PC-3 (cell line): ENCODE measurements around the gene TMEM219. TPM values are rescaled to one million over a fixed set of nuclear protein-coding genes. Genes with fewer than 3 reads are reported as not detected.
"Not testable (repeated sequence)": the region's sequence is repeated elsewhere in the genome, so short reads cannot be mapped to it uniquely, and the experiment has no call there.

Source experiments
- ATAC-seq: fragments of 200-7000 bp; cut with Tn5 transposase; 2 replicates; pipeline ENCODE4 v1.9.1; 2020; ENCODE audit warnings: mild to moderate bottlenecking, moderate library complexity
- BruUV-seq: library from RNA; stranded (reverse); fragments of 400-500 nt; replicated peaks from 2 replicates; lab custom pipeline; 2021; lab: Mats Ljungman, UMichigan
- CTCF ChIA-PET: fragments of 300-600 bp; sonication (Branson Sonifier 250); formaldehyde crosslinking; loops from one replicate; lab custom pipeline; 2022; ENCODE audit warnings: antibody characterized with exemption; lab: Charles Lee
- POLR2A ChIA-PET: fragments of 300-600 bp; sonication (Branson Sonifier 250); formaldehyde crosslinking; loops from one replicate; lab custom pipeline; 2022; ENCODE audit warnings: antibody characterized with exemption; ENCODE audit not compliant: unreplicated experiment; lab: Charles Lee
- DNase-seq: peaks from one replicate; pipeline ENCODE4 v3.0.0-alpha.2; 2015
- H2AFZ ChIP-seq: fragments of 300-600 bp; sonication (generic); 2 replicates; pipeline ENCODE4 v1.6.0; 2016; ENCODE audit warnings: antibody characterized with exemption, low read length
- H3F3A ChIP-seq: fragments of 300-600 bp; sonication (generic); one replicate; pipeline ENCODE4 v1.6.0; 2017; ENCODE audit warnings: antibody characterized with exemption, low read length, control low read depth, mild to moderate bottlenecking; ENCODE audit not compliant: unreplicated experiment
- H3K27ac ChIP-seq: fragments of 300-600 bp; sonication (generic); 2 replicates; pipeline ENCODE4 v1.5.1; 2016; ENCODE audit warnings: mild to moderate bottlenecking, low read length
- H3K27me3 ChIP-seq: fragments of 300-600 bp; sonication (generic); 2 replicates; pipeline ENCODE4 v1.6.1; 2016; ENCODE audit warnings: low read length, mixed read lengths
- H3K36me3 ChIP-seq: fragments of 300-600 bp; sonication (generic); 2 replicates; pipeline ENCODE4 v1.6.1; 2016; ENCODE audit warnings: low read depth, mixed run types, low read length, mixed read lengths
- H3K4me1 ChIP-seq: fragments of 300-600 bp; sonication (generic); 2 replicates; pipeline ENCODE4 v1.5.1; 2016; ENCODE audit warnings: low read length; ENCODE audit not compliant: insufficient read depth
- H3K4me2 ChIP-seq: fragments of 300-600 bp; sonication (generic); 2 replicates; pipeline ENCODE4 v1.6.0; 2016; ENCODE audit warnings: low read length
- H3K4me3 ChIP-seq: fragments of 300-600 bp; sonication (generic); 2 replicates; pipeline ENCODE4 v1.5.1; 2016; ENCODE audit warnings: mild to moderate bottlenecking, low read length, mixed read lengths
- H3K79me2 ChIP-seq: fragments of 300-600 bp; sonication (generic); 2 replicates; pipeline ENCODE4 v1.6.1; 2017; ENCODE audit warnings: low read length, mixed read lengths
- H3K9ac ChIP-seq: fragments of 300-600 bp; sonication (generic); 2 replicates; pipeline ENCODE4 v1.6.0; 2016; ENCODE audit warnings: mild to moderate bottlenecking, low read length
- H3K9me2 ChIP-seq: fragments of 300-600 bp; sonication (generic); replicated peaks from 2 replicates; pipeline ENCODE4 v1.6.1; 2016; ENCODE audit warnings: mixed run types, low read length, mixed read lengths
- H3K9me3 ChIP-seq: fragments of 300-600 bp; sonication (generic); 2 replicates; pipeline ENCODE4 v1.6.1; 2016; ENCODE audit warnings: low read length, mixed read lengths
- H4K20me1 ChIP-seq: fragments of 300-600 bp; sonication (generic); 2 replicates; pipeline ENCODE4 v1.6.1; 2016; ENCODE audit warnings: low read length, mixed read lengths
- CTCF ChIP-seq: fragments of 300-600 bp; sonication (generic); conservative IDR thresholded peaks from 2 replicates; pipeline ENCODE4 v1.5.1; 2017; ENCODE audit warnings: antibody characterized with exemption, low read depth, mild to moderate bottlenecking, low read length
- EZH2 ChIP-seq: fragments of 300-600 bp; sonication (generic); IDR thresholded peaks from one replicate; pipeline ENCODE4 v1.6.1; 2017; ENCODE audit warnings: antibody characterized with exemption, mild to moderate bottlenecking, low read length; ENCODE audit not compliant: unreplicated experiment
- EZH2phosphoT487 ChIP-seq: fragments of 300-600 bp; sonication (generic); IDR thresholded peaks from 2 replicates; pipeline ENCODE4 v1.6.1; 2018; ENCODE audit warnings: mild to moderate bottlenecking, antibody characterized with exemption, low read length, borderline replicate concordance
- intact Hi-C: fragments of 100-400 bp; cut with micrococcal nuclease; formaldehyde crosslinking; loops from 2 replicates; pipeline ENCODE4 v1.9.0; 2023
- total RNA-seq: library from RNA; depleted of rRNA; stranded (reverse); fragments of >200 nt; gene quantifications from 2 replicates; pipeline ENCODE4 v1.2.3, GENCODE V29; 2014

Gene TMEM219
- total RNA-seq, 1 experiment from 2014 or later, result 60.9 TPM

- no TSS peak for BruUV-seq
- POLR2A ChIA-PET, result no interaction called here
- DNase-seq (no peak), ATAC-seq (no peak)
- CTCF ChIA-PET, result no interaction called here
- Histone ChIP-seq H3K36me3 (no peaks in the 10 kb centered on the region), H2AFZ (no peak overlapping the region), H3K4me1 (peaks cover 11% of the 10 kb centered on the region), H3F3A (no peaks in the 10 kb centered on the region), H3K9me3 (no peaks in the 10 kb centered on the region), H3K4me2 (no peak overlapping the region), H3K27ac (no peak overlapping the region), H3K79me2 (no peaks in the 10 kb centered on the region), H3K9ac (no peak overlapping the region), H3K9me2 (no peaks in the 10 kb centered on the region), H4K20me1 (no peaks in the 10 kb centered on the region), H3K4me3 (no peak overlapping the region), H3K27me3 (no peaks in the 10 kb centered on the region)
- intact Hi-C loops, result no loop called here
- TF ChIP-seq EZH2phosphoT487 (no peak), EZH2 (no peak), CTCF (no peak)
These were observed 3.1 kb upstream of the TMEM219 start for GRCh38 chr16:29958756-29959155.

GRCh38 chr16:29959293-29959692 lies 2.6 kb upstream of the TMEM219 start:
- ATAC-seq (no peak), DNase-seq (no peak)
- Histone ChIP-seq H2AFZ (no peak overlapping the region), H3K36me3 (no peaks in the 10 kb centered on the region), H3F3A (no peaks in the 10 kb centered on the region), H3K27me3 (no peaks in the 10 kb centered on the region), H3K9me2 (no peaks in the 10 kb centered on the region), H3K9me3 (no peaks in the 10 kb centered on the region), H3K9ac (no peak overlapping the region), H3K79me2 (no peaks in the 10 kb centered on the region), H3K4me1 (peaks cover 11% of the 10 kb centered on the region), H4K20me1 (no peaks in the 10 kb centered on the region), H3K4me3 (no peak overlapping the region), H3K27ac (no peak overlapping the region), H3K4me2 (no peak overlapping the region)
- POLR2A ChIA-PET, result no interaction called here
- intact Hi-C loops, result no loop called here
- no TSS peak for BruUV-seq
- TF ChIP-seq EZH2phosphoT487 (no peak), EZH2 (no peak), CTCF (no peak)
- CTCF ChIA-PET, result no interaction called here

- H3K9ac ChIP-seq, H3K36me3 ChIP-seq, POLR2A ChIA-PET, H3K9me2 ChIP-seq, H3K9me3 ChIP-seq, intact Hi-C loops, H2AFZ ChIP-seq, H3F3A ChIP-seq, H3K79me2 ChIP-seq, ATAC-seq, H3K4me2 ChIP-seq, CTCF ChIA-PET, BruUV-seq, H3K27ac ChIP-seq, H3K27me3 ChIP-seq, H3K4me3 ChIP-seq, DNase-seq, H4K20me1 ChIP-seq: not testable (repeated sequence)
- H3K4me1 ChIP-seq, result peaks cover 11% of the 10 kb centered on the region
These were observed 2.1 kb upstream of the TMEM219 start for GRCh38 chr16:29959821-29960220.
